HL-60 (cell line): ENCODE measurements around the gene SPAG17.
A peak's percentile ranks its signal among the peaks of the same experiment; 100 is the strongest.

ENCODE experiments used
- DNase-seq, 2 experiments: peaks; one replicate each; pipeline ENCODE4 v3.0.0-alpha.2; 2010 to 2020; ENCODE audit warnings: low read depth in 1 of 2, low spot score in 1 of 2
- H3K27ac ChIP-seq: fragments of 250-450 bp; sonication (Bioruptor Pico); replicated peaks from 2 replicates; pipeline ENCODE4 v1.5.1; 2020; ENCODE audit warnings: mild to moderate bottlenecking, moderate library complexity
- H3K27me3 ChIP-seq: fragments of 250-450 bp; sonication (Bioruptor Pico); 2 replicates; pipeline ENCODE4 v1.5.1; 2021; ENCODE audit warnings: mild to moderate bottlenecking, moderate library complexity; ENCODE audit not compliant: insufficient read depth, poor library complexity, severe bottlenecking
- H3K4me3 ChIP-seq: replicated peaks from 2 replicates; pipeline ENCODE4 v1.5.1; 2011; ENCODE audit warnings: mild to moderate bottlenecking, control low read depth, low read length; ENCODE audit not compliant: insufficient read depth
- CTCF ChIP-seq: IDR thresholded peaks from one replicate; pipeline ENCODE4 v1.5.1; 2011; ENCODE audit warnings: low read length, control low read depth, inconsistent platforms; ENCODE audit not compliant: insufficient read depth
- GABPA ChIP-seq: IDR thresholded peaks from 2 replicates; pipeline ENCODE4 v1.6.1; 2012; ENCODE audit warnings: low read depth
- POLR2AphosphoS5 ChIP-seq: IDR thresholded peaks from 2 replicates; pipeline ENCODE4 v1.6.1; 2012; ENCODE audit warnings: low read depth
- REST ChIP-seq: IDR thresholded peaks from 2 replicates; pipeline ENCODE4 v1.6.1; 2012; ENCODE audit warnings: low read depth; ENCODE audit not compliant: insufficient replicate concordance
- SPI1 ChIP-seq: IDR thresholded peaks from 2 replicates; pipeline ENCODE4 v1.6.1; 2012; ENCODE audit warnings: low read depth, mild to moderate bottlenecking, borderline replicate concordance

Gene SPAG17

GRCh38 chr1:117933769-117934168 is 251.3 kb downstream of the SPAG17 start:
- H3K27ac ChIP-seq: no peak overlapping the region
- H3K27me3 ChIP-seq: no peaks in the 10 kb centered on the region
- no peak for DNase-seq
- H3K4me3 ChIP-seq: no peak overlapping the region
- TF ChIP-seq SPI1 (no peak), CTCF (no peak)

GRCh38 chr1:117932576-117932975 is 252.5 kb downstream of the SPAG17 start:
- no peak overlapping the region for H3K27ac ChIP-seq
- no peak overlapping the region for H3K4me3 ChIP-seq
- no peaks in the 10 kb centered on the region for H3K27me3 ChIP-seq
- DNase-seq: no peak
- TF ChIP-seq CTCF (no peak), SPI1 (no peak), POLR2AphosphoS5 (no peak), REST (no peak), GABPA (no peak)

- DNase-seq: no peak
- peak overlapping the region; percentile 66 for H3K27ac ChIP-seq
Measured at GRCh38 chr1:117930484-117930883, 254.5 kb downstream of the SPAG17 start.

More at GRCh38 chr1:117930484-117930883, 254.5 kb downstream of the SPAG17 start:
- TF ChIP-seq REST: no peak
- no peak for TF ChIP-seq CTCF
- no peak for TF ChIP-seq SPI1
- no peak for TF ChIP-seq POLR2AphosphoS5
- TF ChIP-seq GABPA: no peak
- H3K4me3 ChIP-seq: peak overlapping the region; percentile 93
- H3K27me3 ChIP-seq: no peaks in the 10 kb centered on the region
